PC-3 (cell line): ENCODE data around the gene EIF4G1. TPM values are rescaled to one million over a fixed set of nuclear protein-coding genes. Genes with fewer than 3 reads are reported as not detected.

Experiments used
- ATAC-seq: fragments of 200-7000 bp; cut with Tn5 transposase; 2 replicates; pipeline ENCODE4 v1.9.1; 2020; ENCODE audit warnings: mild to moderate bottlenecking, moderate library complexity
- BruUV-seq: library from RNA; stranded (reverse); fragments of 400-500 nt; replicated peaks from 2 replicates; lab custom pipeline; 2021; lab: Mats Ljungman, UMichigan
- CTCF ChIA-PET: fragments of 300-600 bp; sonication (Branson Sonifier 250); formaldehyde crosslinking; loops from one replicate; lab custom pipeline; 2022; ENCODE audit warnings: antibody characterized with exemption; lab: Charles Lee
- POLR2A ChIA-PET: fragments of 300-600 bp; sonication (Branson Sonifier 250); formaldehyde crosslinking; loops from one replicate; lab custom pipeline; 2022; ENCODE audit warnings: antibody characterized with exemption; ENCODE audit not compliant: unreplicated experiment; lab: Charles Lee
- DNase-seq: peaks from one replicate; pipeline ENCODE4 v3.0.0-alpha.2; 2015
- H2AFZ ChIP-seq: fragments of 300-600 bp; sonication (generic); 2 replicates; pipeline ENCODE4 v1.6.0; 2016; ENCODE audit warnings: antibody characterized with exemption, low read length
- H3F3A ChIP-seq: fragments of 300-600 bp; sonication (generic); one replicate; pipeline ENCODE4 v1.6.0; 2017; ENCODE audit warnings: antibody characterized with exemption, low read length, control low read depth, mild to moderate bottlenecking; ENCODE audit not compliant: unreplicated experiment
- H3K27ac ChIP-seq: fragments of 300-600 bp; sonication (generic); 2 replicates; pipeline ENCODE4 v1.5.1; 2016; ENCODE audit warnings: mild to moderate bottlenecking, low read length
- H3K27me3 ChIP-seq: fragments of 300-600 bp; sonication (generic); 2 replicates; pipeline ENCODE4 v1.6.1; 2016; ENCODE audit warnings: low read length, mixed read lengths
- H3K36me3 ChIP-seq: fragments of 300-600 bp; sonication (generic); 2 replicates; pipeline ENCODE4 v1.6.1; 2016; ENCODE audit warnings: low read depth, mixed run types, low read length, mixed read lengths
- H3K4me1 ChIP-seq: fragments of 300-600 bp; sonication (generic); 2 replicates; pipeline ENCODE4 v1.5.1; 2016; ENCODE audit warnings: low read length; ENCODE audit not compliant: insufficient read depth
- H3K4me2 ChIP-seq: fragments of 300-600 bp; sonication (generic); 2 replicates; pipeline ENCODE4 v1.6.0; 2016; ENCODE audit warnings: low read length
- H3K4me3 ChIP-seq: fragments of 300-600 bp; sonication (generic); 2 replicates; pipeline ENCODE4 v1.5.1; 2016; ENCODE audit warnings: mild to moderate bottlenecking, low read length, mixed read lengths
- H3K79me2 ChIP-seq: fragments of 300-600 bp; sonication (generic); 2 replicates; pipeline ENCODE4 v1.6.1; 2017; ENCODE audit warnings: low read length, mixed read lengths
- H3K9ac ChIP-seq: fragments of 300-600 bp; sonication (generic); 2 replicates; pipeline ENCODE4 v1.6.0; 2016; ENCODE audit warnings: mild to moderate bottlenecking, low read length
- H3K9me2 ChIP-seq: fragments of 300-600 bp; sonication (generic); replicated peaks from 2 replicates; pipeline ENCODE4 v1.6.1; 2016; ENCODE audit warnings: mixed run types, low read length, mixed read lengths
- H3K9me3 ChIP-seq: fragments of 300-600 bp; sonication (generic); 2 replicates; pipeline ENCODE4 v1.6.1; 2016; ENCODE audit warnings: low read length, mixed read lengths
- H4K20me1 ChIP-seq: fragments of 300-600 bp; sonication (generic); 2 replicates; pipeline ENCODE4 v1.6.1; 2016; ENCODE audit warnings: low read length, mixed read lengths
- CTCF ChIP-seq: fragments of 300-600 bp; sonication (generic); conservative IDR thresholded peaks from 2 replicates; pipeline ENCODE4 v1.5.1; 2017; ENCODE audit warnings: antibody characterized with exemption, low read depth, mild to moderate bottlenecking, low read length
- EZH2 ChIP-seq: fragments of 300-600 bp; sonication (generic); IDR thresholded peaks from one replicate; pipeline ENCODE4 v1.6.1; 2017; ENCODE audit warnings: antibody characterized with exemption, mild to moderate bottlenecking, low read length; ENCODE audit not compliant: unreplicated experiment
- EZH2phosphoT487 ChIP-seq: fragments of 300-600 bp; sonication (generic); IDR thresholded peaks from 2 replicates; pipeline ENCODE4 v1.6.1; 2018; ENCODE audit warnings: mild to moderate bottlenecking, antibody characterized with exemption, low read length, borderline replicate concordance
- intact Hi-C: fragments of 100-400 bp; cut with micrococcal nuclease; formaldehyde crosslinking; loops from 2 replicates; pipeline ENCODE4 v1.9.0; 2023
- total RNA-seq: library from RNA; depleted of rRNA; stranded (reverse); fragments of >200 nt; gene quantifications from 2 replicates; pipeline ENCODE4 v1.2.3, GENCODE V29; 2014

The EIF4G1 gene
- total RNA-seq, 1 experiment from 2014 or later, result 463 TPM

- no peak for ATAC-seq
- POLR2A ChIA-PET, result no interaction called here
- Histone ChIP-seq H3K9ac (no peak overlapping the region), H3K4me2 (no peak overlapping the region), H2AFZ (no peak overlapping the region), H3K79me2 (peaks cover 53% of the 10 kb centered on the region), H3F3A (peaks cover 3% of the 10 kb centered on the region), H3K27me3 (no peaks in the 10 kb centered on the region), H3K9me2 (no peaks in the 10 kb centered on the region), H3K4me1 (peaks cover 14% of the 10 kb centered on the region), H3K27ac (no peak overlapping the region), H3K36me3 (peaks cover 88% of the 10 kb centered on the region), H3K9me3 (no peaks in the 10 kb centered on the region), H3K4me3 (no peak overlapping the region), H4K20me1 (peaks cover 14% of the 10 kb centered on the region)
- TSS peak; percentile 14 for BruUV-seq
- intact Hi-C loops, result no loop called here
- CTCF ChIA-PET, result no interaction called here
- no peak for TF ChIP-seq EZH2
- DNase-seq, result no peak
These were observed 12.8 kb downstream of the EIF4G1 start for GRCh38 chr3:184327171-184327570.

- no peak overlapping the region for H3K4me2 ChIP-seq
- peaks cover 27% of the 10 kb centered on the region for H3K4me1 ChIP-seq
- no peak overlapping the region for H3K9ac ChIP-seq
- no peak overlapping the region for H2AFZ ChIP-seq
- DNase-seq (no peak), ATAC-seq (no peak)
- intact Hi-C loops, result no loop called here
- no peaks in the 10 kb centered on the region for H3K9me2 ChIP-seq
- H3K79me2 ChIP-seq, result peaks cover 49% of the 10 kb centered on the region
- no peak for TF ChIP-seq EZH2phosphoT487
- TF ChIP-seq CTCF, result no peak
- no peak for TF ChIP-seq EZH2
- no TSS peak for BruUV-seq
- no peaks in the 10 kb centered on the region for H3K27me3 ChIP-seq
- ChIA-PET POLR2A (no interaction called here), CTCF (no interaction called here)
- no peak overlapping the region for H3K27ac ChIP-seq
- H3F3A ChIP-seq, result peaks cover 13% of the 10 kb centered on the region
- peaks cover 86% of the 10 kb centered on the region for H3K36me3 ChIP-seq
- H4K20me1 ChIP-seq, result peaks cover 8% of the 10 kb centered on the region
- H3K4me3 ChIP-seq, result no peak overlapping the region
- H3K9me3 ChIP-seq, result no peaks in the 10 kb centered on the region
These were observed 14.1 kb downstream of the EIF4G1 start for GRCh38 chr3:184328516-184328915.

- Histone ChIP-seq H3K36me3 (peaks cover 58% of the 10 kb centered on the region), H3K27ac (peak overlapping the region; percentile 95), H3K9me3 (no peaks in the 10 kb centered on the region), H3K4me3 (no peak overlapping the region), H3F3A (peaks cover 28% of the 10 kb centered on the region), H4K20me1 (no peaks in the 10 kb centered on the region), H3K9ac (peak overlapping the region; percentile 53), H3K27me3 (no peaks in the 10 kb centered on the region), H3K4me2 (peak overlapping the region; percentile 46), H3K79me2 (peaks cover 31% of the 10 kb centered on the region), H3K9me2 (no peaks in the 10 kb centered on the region), H3K4me1 (peaks cover 61% of the 10 kb centered on the region), H2AFZ (no peak overlapping the region)
- intact Hi-C loops, result loop anchor here (1.0 kb wide), 1 partner anchor 12 kb away; no protein-coding TSS in a partner anchor
- ATAC-seq (peak; percentile 47), DNase-seq (peak; percentile 94)
- ChIA-PET CTCF (no interaction called here), POLR2A (no interaction called here)
- BruUV-seq, result no TSS peak
- TF ChIP-seq EZH2phosphoT487 (no peak), CTCF (no peak), EZH2 (no peak)
These were observed 18.1 kb downstream of the EIF4G1 start for GRCh38 chr3:184332370-184333090.
